VCaP (cell line): ENCODE results near the gene SLC39A10.

ENCODE experiments used
- H3K27ac ChIP-seq: fragments of 450-650 bp; 2 replicates; pipeline ENCODE4 v1.5.1; 2017
- CTCF ChIP-seq: fragments of 450-650 bp; conservative IDR thresholded peaks from 2 replicates; pipeline ENCODE4 v1.5.1; 2017; ENCODE audit warnings: mild to moderate bottlenecking, moderate library complexity

Gene SLC39A10

DNA sequence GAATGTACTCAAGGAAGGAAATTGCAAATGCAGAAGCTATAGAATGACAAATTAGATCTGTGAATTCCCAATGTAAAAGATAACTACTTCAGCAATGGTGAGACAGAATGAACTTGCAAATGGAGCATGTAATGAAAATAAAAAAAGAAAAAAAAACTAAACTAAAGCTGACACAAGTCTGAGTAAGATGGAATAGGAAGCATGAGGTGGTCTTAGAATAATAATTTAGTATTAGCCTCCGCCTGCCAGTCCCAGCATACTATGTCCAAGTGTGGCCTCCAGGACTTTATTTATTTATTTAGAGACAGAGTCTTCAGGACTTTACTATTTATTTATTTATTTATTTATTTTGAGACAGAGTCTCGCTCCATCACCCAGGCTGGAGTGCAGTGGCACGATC is 37.4 kb upstream of the SLC39A10 start:
- no peak overlapping the region for H3K27ac ChIP-seq
- no peak for TF ChIP-seq CTCF

GRCh38 chr2:195620501-195620900 is 36.5 kb upstream of the SLC39A10 start:
- TF ChIP-seq CTCF = no peak
- no peak overlapping the region for H3K27ac ChIP-seq

DNA sequence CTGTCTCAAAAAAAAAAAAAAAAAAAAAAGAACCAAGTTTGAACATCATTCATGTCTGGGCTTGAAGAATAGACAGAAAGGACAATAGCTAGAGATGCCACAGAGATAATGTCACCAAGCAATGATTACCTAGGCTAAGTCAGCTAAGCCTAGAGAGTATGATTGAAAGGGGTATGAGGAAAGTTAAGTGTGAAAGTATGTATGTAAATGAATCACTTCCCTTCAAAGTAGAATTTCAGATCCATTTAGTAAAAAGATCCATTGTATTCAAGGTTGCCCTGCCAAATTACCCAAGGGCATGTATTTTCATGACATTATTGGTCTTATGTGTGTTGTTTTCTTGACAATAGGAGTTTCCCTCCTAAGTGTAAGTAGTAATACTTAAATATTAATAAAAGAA is 34.1 kb upstream of the SLC39A10 start:
- no peak overlapping the region for H3K27ac ChIP-seq
- TF ChIP-seq CTCF = no peak

GRCh38 chr2:195626507-195626906 is 30.5 kb upstream of the SLC39A10 start:
- no peak overlapping the region for H3K27ac ChIP-seq
- TF ChIP-seq CTCF = no peak

DNA sequence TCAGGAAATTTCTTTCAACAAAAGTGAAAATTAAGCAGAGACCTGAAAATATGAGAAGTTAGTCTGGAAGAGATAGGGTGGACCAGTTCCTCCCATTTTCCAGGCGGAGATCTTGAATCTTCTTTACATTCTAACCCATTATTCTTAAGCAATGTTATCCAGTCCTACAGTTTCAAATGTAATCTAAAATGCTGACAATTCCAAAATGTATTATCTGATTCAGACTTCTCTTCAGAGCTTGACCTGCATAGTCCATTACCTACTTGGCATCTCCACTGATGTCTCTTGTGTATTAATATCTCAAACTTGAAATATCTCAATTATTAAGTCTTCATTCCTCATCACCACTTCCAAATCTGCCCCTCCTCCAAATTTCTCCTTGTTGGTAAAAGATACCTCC is 28.4 kb upstream of the SLC39A10 start:
- no peak for TF ChIP-seq CTCF
- no peak overlapping the region for H3K27ac ChIP-seq

- no peak for TF ChIP-seq CTCF
- H3K27ac ChIP-seq = no peak overlapping the region
These were observed 24.0 kb upstream of the SLC39A10 start for GRCh38 chr2:195632856-195633572.

- TF ChIP-seq CTCF = no peak
- H3K27ac ChIP-seq = no peak overlapping the region
These were observed 23.5 kb upstream of the SLC39A10 start for GRCh38 chr2:195633573-195633870.
